Naive B cell (primary cell): Measurements from ENCODE around the gene NF2. TPM values are rescaled to one million over a fixed set of nuclear protein-coding genes. Genes with fewer than 3 reads are reported as not detected.
A peak's percentile ranks its signal among the peaks of the same experiment; 100 is the strongest.
"Not testable (repeated sequence)": the region's sequence is repeated elsewhere in the genome, so short reads cannot be mapped to it uniquely, and the experiment has no call there.

Experiments used
- ATAC-seq, 2 donors: fragments of 150-1000 bp; cut with Tn5 transposase; 2 replicates each; pipeline ENCODE4 v1.10.0; 2021; ENCODE audit warnings: low read depth in 2 of 2, mild to moderate bottlenecking in 2 of 2, moderate library complexity in 2 of 2
- DNase-seq: peaks from one replicate; pipeline ENCODE4 v3.0.0; 2022
- H3K27ac Mint-ChIP-seq, 6 donors: one replicate each; pipeline ENCODE4 v1.8.0; 2020 to 2022; ENCODE audit warnings: mild to moderate bottlenecking in 6 of 6, mixed read lengths in 6 of 6, moderate library complexity in 5 of 6, inconsistent platforms in 2 of 6
- H3K27me3 Mint-ChIP-seq, 3 donors: one replicate each; pipeline ENCODE4 v1.8.0; 2021 to 2022; ENCODE audit warnings: mixed read lengths in 3 of 3, mild to moderate bottlenecking in 1 of 3
- H3K36me3 Mint-ChIP-seq, 2 donors: one replicate each; pipeline ENCODE4 v1.8.0; 2020 to 2022; ENCODE audit warnings: mixed read lengths in 2 of 2, inconsistent platforms in 1 of 2, mild to moderate bottlenecking in 1 of 2
- H3K4me1 Mint-ChIP-seq, 3 donors: one replicate each; pipeline ENCODE4 v1.8.0; 2020 to 2022; ENCODE audit warnings: mixed read lengths in 3 of 3, inconsistent platforms in 1 of 3, mild to moderate bottlenecking in 1 of 3, moderate library complexity in 1 of 3
- H3K4me3 Mint-ChIP-seq, 8 donors: one replicate each; pipeline ENCODE4 v1.8.0; 2020 to 2022; ENCODE audit warnings: mild to moderate bottlenecking in 8 of 8, mixed read lengths in 8 of 8, moderate library complexity in 8 of 8, inconsistent platforms in 2 of 8
- H3K9me3 Mint-ChIP-seq, 7 donors: one replicate each; pipeline ENCODE4 v1.8.0; 2020 to 2022; ENCODE audit warnings: mixed read lengths in 7 of 7, mild to moderate bottlenecking in 5 of 7, inconsistent platforms in 2 of 7, moderate library complexity in 1 of 7
- polyA plus RNA-seq, 6 donors: library from polyadenylated mRNA; unstranded; fragments of 300-500 nt; fragmentation: Illumina TruSeq; gene quantifications; one replicate each; pipeline ENCODE4 v1.2.3, GENCODE V29; 2021; ENCODE audit warnings: low read depth in 6 of 6

NF2 gene
- polyA plus RNA-seq, 6 donors from 2014 or later = 6.5 to 23.7 (median 20.0) TPM

- ATAC-seq = no peak
- peak overlapping the region in 3 of 6 donors; percentile 14 to 47 (median 38) for H3K27ac Mint-ChIP-seq
- no peaks in the 10 kb centered on the region for H3K9me3 Mint-ChIP-seq
- H3K36me3 Mint-ChIP-seq = no peaks in the 10 kb centered on the region
- peak overlapping the region in 2 of 8 donors; percentile 27 to 44 for H3K4me3 Mint-ChIP-seq
- H3K27me3 Mint-ChIP-seq = no peaks in the 10 kb centered on the region
- DNase-seq = no peak
- peaks cover 19 to 26% (median 23%) of the 10 kb centered on the region in 3 donors for H3K4me1 Mint-ChIP-seq
These were observed 24.8 kb upstream of the NF2 start for GRCh38 chr22:29578462-29579200.

GRCh38 chr22:29580200-29580810 is 23.1 kb upstream of the NF2 start:
- ATAC-seq = no peak

GRCh38 chr22:29581799-29582198 is 21.6 kb upstream of the NF2 start:
- Mint-ChIP-seq H3K27me3 (no peaks in the 10 kb centered on the region), H3K4me3 (peak overlapping the region; percentile 93 to 97 (median 96)), H3K36me3 (no peaks in the 10 kb centered on the region), H3K4me1 (peaks cover 19 to 30% (median 26%) of the 10 kb centered on the region in 3 donors), H3K27ac (peak overlapping the region in 4 of 6 donors; percentile 63 to 94 (median 89)), H3K9me3 (no peaks in the 10 kb centered on the region)
- ATAC-seq (no peak), DNase-seq (no peak)

More at GRCh38 chr22:29580200-29580810, 23.1 kb upstream of the NF2 start:
- DNase-seq = no peak
- Mint-ChIP-seq H3K9me3 (no peaks in the 10 kb centered on the region), H3K27me3 (no peaks in the 10 kb centered on the region), H3K4me1 (peaks cover 19 to 26% (median 23%) of the 10 kb centered on the region in 3 donors), H3K27ac (peak overlapping the region in 5 of 6 donors; percentile 75 to 95 (median 78)), H3K36me3 (no peaks in the 10 kb centered on the region), H3K4me3 (peak overlapping the region; percentile 93 to 97 (median 96))

- no peaks in the 10 kb centered on the region for H3K9me3 Mint-ChIP-seq
- H3K27me3 Mint-ChIP-seq = no peaks in the 10 kb centered on the region
- no peaks in the 10 kb centered on the region for H3K36me3 Mint-ChIP-seq
- H3K27ac Mint-ChIP-seq = peak overlapping the region in 1 of 6 donors; percentile 78
- DNase-seq = no peak
- ATAC-seq = no peak
- peaks cover 16 to 28% (median 21%) of the 10 kb centered on the region in 3 donors for H3K4me1 Mint-ChIP-seq
- peak overlapping the region in 1 of 8 donors; percentile 28 for H3K4me3 Mint-ChIP-seq
These were observed 18.5 kb upstream of the NF2 start for GRCh38 chr22:29584975-29585374.

- DNase-seq, H3K4me3 Mint-ChIP-seq, ATAC-seq, H3K9me3 Mint-ChIP-seq, H3K27me3 Mint-ChIP-seq, H3K36me3 Mint-ChIP-seq, H3K27ac Mint-ChIP-seq: not testable (repeated sequence)
- H3K4me1 Mint-ChIP-seq = peaks cover 7 to 20% (median 18%) of the 10 kb centered on the region in 3 donors
These were observed 17.2 kb upstream of the NF2 start for GRCh38 chr22:29586193-29586705.

GRCh38 chr22:29587938-29588699 is 15.3 kb upstream of the NF2 start:
- no peaks in the 10 kb centered on the region for H3K36me3 Mint-ChIP-seq
- H3K9me3 Mint-ChIP-seq = no peaks in the 10 kb centered on the region
- H3K4me3 Mint-ChIP-seq = no peak overlapping the region
- peak overlapping the region in 1 of 6 donors; percentile 69 for H3K27ac Mint-ChIP-seq
- DNase-seq = no peak
- ATAC-seq = no peak
- peaks cover 0 to 12% (median 9%) of the 10 kb centered on the region in 3 donors for H3K4me1 Mint-ChIP-seq
- no peaks in the 10 kb centered on the region for H3K27me3 Mint-ChIP-seq

GRCh38 chr22:29593923-29594322 is 9.5 kb upstream of the NF2 start:
- ATAC-seq = no peak
- H3K27ac Mint-ChIP-seq = no peak overlapping the region
- H3K36me3 Mint-ChIP-seq = no peaks in the 10 kb centered on the region
- H3K4me1 Mint-ChIP-seq = peaks cover 4 to 9% (median 6%) of the 10 kb centered on the region in 3 donors
- no peak for DNase-seq
- no peaks in the 10 kb centered on the region for H3K9me3 Mint-ChIP-seq
- H3K4me3 Mint-ChIP-seq = no peak overlapping the region
- H3K27me3 Mint-ChIP-seq = no peaks in the 10 kb centered on the region

- not testable (repeated sequence) for ATAC-seq, DNase-seq, H3K36me3 Mint-ChIP-seq, H3K27me3 Mint-ChIP-seq, H3K9me3 Mint-ChIP-seq, H3K4me1 Mint-ChIP-seq, H3K27ac Mint-ChIP-seq, H3K4me3 Mint-ChIP-seq
These were observed 9.0 kb upstream of the NF2 start for GRCh38 chr22:29594447-29594846.

- H3K27ac Mint-ChIP-seq = no peak overlapping the region
- no peak overlapping the region for H3K4me3 Mint-ChIP-seq
- H3K36me3 Mint-ChIP-seq = no peaks in the 10 kb centered on the region
- ATAC-seq = no peak
- no peak for DNase-seq
- H3K27me3 Mint-ChIP-seq = no peaks in the 10 kb centered on the region
- no peaks in the 10 kb centered on the region for H3K9me3 Mint-ChIP-seq
- H3K4me1 Mint-ChIP-seq = peaks cover 0 to 4% (median 0%) of the 10 kb centered on the region in 3 donors
These were observed 7.0 kb upstream of the NF2 start for GRCh38 chr22:29596408-29596807.

GRCh38 chr22:29597871-29598683 is 5.4 kb upstream of the NF2 start:
- H3K9me3 Mint-ChIP-seq, H3K27me3 Mint-ChIP-seq, DNase-seq, H3K4me1 Mint-ChIP-seq, ATAC-seq, H3K36me3 Mint-ChIP-seq: not testable (repeated sequence)
- H3K27ac Mint-ChIP-seq = peak overlapping the region in 1 of 6 donors; percentile 57
- peak overlapping the region in 2 of 8 donors; percentile 80 to 85 for H3K4me3 Mint-ChIP-seq

GRCh38 chr22:29598684-29599020 is 4.8 kb upstream of the NF2 start:
- H3K27me3 Mint-ChIP-seq = no peaks in the 10 kb centered on the region
- ATAC-seq (no peak), DNase-seq (no peak)
- peaks cover 0 to 7% (median 4%) of the 10 kb centered on the region in 3 donors for H3K4me1 Mint-ChIP-seq
- no peaks in the 10 kb centered on the region for H3K36me3 Mint-ChIP-seq
- no peaks in the 10 kb centered on the region for H3K9me3 Mint-ChIP-seq
- H3K4me3 Mint-ChIP-seq = no peak overlapping the region
- H3K27ac Mint-ChIP-seq = no peak overlapping the region

- DNase-seq (no peak), ATAC-seq (no peak)
- no peaks in the 10 kb centered on the region for H3K27me3 Mint-ChIP-seq
- H3K27ac Mint-ChIP-seq = peak overlapping the region; percentile 9 to 94 (median 86)
- H3K4me1 Mint-ChIP-seq = peaks cover 7 to 40% (median 8%) of the 10 kb centered on the region in 3 donors
- no peaks in the 10 kb centered on the region for H3K9me3 Mint-ChIP-seq
- no peaks in the 10 kb centered on the region for H3K36me3 Mint-ChIP-seq
- H3K4me3 Mint-ChIP-seq = peak overlapping the region; percentile 83 to 99 (median 97)
These were observed 585 bp downstream of the NF2 start for GRCh38 chr22:29604076-29604360.

- peak overlapping the region in 3 of 8 donors; percentile 19 to 97 (median 54) for H3K4me3 Mint-ChIP-seq
- DNase-seq = no peak
- ATAC-seq = no peak
- H3K36me3 Mint-ChIP-seq = no peaks in the 10 kb centered on the region
- peaks cover 7 to 42% (median 13%) of the 10 kb centered on the region in 3 donors for H3K4me1 Mint-ChIP-seq
- no peaks in the 10 kb centered on the region for H3K27me3 Mint-ChIP-seq
- H3K9me3 Mint-ChIP-seq = no peaks in the 10 kb centered on the region
- no peak overlapping the region for H3K27ac Mint-ChIP-seq
These were observed 2.1 kb downstream of the NF2 start for GRCh38 chr22:29605527-29605850.
